Activated CD4-positive, CD25-positive, alpha-beta regulatory T cell treated with anti-CD3 and anti-CD28 coated beads, Interleukin-2, amount 50 U/mL, for 72 hours (primary cell): ENCODE results near the gene PLIN4.

Source experiments
- DNase-seq: peaks from one replicate; pipeline ENCODE4 v3.0.0; 2021

The PLIN4 gene

DNA sequence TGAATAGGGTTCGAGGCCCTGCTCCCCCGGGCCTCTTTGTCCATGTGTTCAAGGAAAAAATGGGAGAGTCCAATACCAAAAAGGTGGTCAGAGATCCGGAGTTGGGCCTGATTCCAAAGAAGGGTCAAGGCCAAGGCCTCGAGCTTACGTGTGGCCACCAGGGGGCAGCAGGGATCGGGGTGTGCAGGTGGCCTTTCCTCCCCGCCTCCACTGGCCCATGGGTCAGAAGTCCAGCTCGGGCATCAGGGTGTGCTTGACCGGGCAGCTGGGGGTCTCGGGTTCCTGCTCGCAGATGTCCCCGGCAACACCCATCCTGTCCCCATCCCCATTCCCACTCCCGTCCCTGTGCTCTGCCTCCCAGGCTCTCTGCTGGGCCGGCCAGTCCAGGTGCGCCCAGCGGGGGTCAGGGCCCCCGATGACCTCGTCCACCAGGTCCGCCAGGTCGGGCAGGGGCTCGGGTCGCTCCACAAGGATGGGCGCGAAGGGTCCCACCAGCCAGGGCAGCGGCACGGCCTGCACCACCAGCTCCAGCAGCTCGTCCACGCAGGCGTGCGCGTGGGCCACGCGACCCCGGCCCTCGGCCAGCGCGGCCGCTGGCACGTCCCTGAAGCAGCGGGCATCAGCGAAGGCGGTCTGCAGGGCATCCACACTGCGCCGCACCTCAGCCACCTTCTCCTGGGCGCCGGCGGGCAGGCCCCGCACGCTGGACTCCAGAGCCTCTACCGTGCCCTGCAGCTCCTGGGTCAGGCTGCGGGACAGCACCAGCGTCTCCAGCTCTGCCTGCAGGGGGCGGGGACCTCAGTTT is 5.2 kb upstream of the PLIN4 start:
- peak; percentile 59 for DNase-seq

DNA sequence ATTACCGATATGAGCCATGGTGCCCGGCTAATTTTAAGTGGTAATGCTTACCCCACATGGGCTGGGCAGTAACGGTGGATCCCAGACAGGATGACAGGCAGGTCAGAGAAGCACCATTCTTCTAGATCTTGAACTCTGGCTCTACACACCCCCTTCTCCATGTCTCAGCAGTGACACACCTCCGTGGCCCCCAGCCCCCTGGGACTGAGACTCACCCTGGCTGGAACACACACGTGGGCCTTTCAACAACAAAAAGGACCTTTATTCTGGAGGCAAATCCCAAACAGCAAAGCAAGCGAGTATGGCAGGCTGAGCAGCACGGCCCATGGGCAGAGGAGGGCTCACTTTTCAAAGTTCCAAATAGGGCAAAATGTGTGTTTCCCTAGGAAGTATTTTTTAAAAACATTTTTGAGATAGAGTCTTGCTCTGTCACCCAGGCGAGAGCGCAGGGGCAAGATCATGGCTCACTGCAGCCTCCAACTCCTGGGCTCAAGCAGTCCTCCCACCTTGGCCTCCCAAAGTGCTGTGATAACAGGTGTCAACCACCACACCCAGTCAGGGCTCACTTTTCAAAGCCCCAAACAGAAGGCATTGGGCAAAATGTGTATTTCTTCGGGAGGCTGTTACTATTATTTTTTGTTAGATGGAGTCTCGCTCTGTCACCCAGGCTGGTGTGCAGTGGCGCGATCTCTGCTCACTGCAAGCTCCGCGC is 4.2 kb upstream of the PLIN4 start:
- DNase-seq: no peak

GRCh38 chr19:4521888-4522242 is 3.6 kb upstream of the PLIN4 start:
- no peak for DNase-seq

GRCh38 chr19:4521170-4521887 is 3.0 kb upstream of the PLIN4 start:
- DNase-seq: no peak

GRCh38 chr19:4519521-4520277 is 1.4 kb upstream of the PLIN4 start:
- DNase-seq: no peak

GRCh38 chr19:4519172-4519496 is 848 bp upstream of the PLIN4 start:
- DNase-seq: no peak

DNA sequence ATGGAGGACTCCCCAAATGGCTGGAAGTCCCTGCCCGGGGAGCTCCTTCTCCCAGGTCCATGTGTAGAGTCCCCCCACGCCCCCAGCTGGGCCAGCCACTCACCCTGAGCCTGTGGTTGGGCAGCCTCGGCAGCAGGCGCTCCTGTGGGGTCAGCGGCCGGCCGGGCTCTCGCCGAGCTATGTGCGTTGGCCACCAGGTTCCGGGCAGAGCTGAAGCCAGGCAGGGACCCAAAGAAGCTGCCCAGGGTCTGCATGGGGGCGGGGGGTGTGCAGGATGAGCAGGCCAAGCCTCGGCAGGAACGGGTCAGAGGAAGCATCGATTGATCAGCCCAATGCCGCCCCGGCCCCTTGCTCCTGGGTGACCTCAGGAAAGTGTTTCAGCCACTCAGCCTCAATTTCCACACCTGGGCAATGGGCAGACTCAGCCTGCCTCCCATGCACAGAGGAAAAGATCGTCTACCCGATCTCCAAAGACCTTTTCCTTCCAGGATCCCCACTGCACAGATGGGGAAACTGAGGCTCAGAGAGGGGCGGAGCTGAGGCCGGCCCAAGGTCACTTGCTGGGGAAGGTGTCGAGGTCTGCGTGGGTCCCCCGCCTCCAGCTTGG is 732 bp downstream of the PLIN4 start:
- DNase-seq: no peak

GRCh38 chr19:4516939-4517300 is 1.4 kb downstream of the PLIN4 start:
- no peak for DNase-seq

DNA sequence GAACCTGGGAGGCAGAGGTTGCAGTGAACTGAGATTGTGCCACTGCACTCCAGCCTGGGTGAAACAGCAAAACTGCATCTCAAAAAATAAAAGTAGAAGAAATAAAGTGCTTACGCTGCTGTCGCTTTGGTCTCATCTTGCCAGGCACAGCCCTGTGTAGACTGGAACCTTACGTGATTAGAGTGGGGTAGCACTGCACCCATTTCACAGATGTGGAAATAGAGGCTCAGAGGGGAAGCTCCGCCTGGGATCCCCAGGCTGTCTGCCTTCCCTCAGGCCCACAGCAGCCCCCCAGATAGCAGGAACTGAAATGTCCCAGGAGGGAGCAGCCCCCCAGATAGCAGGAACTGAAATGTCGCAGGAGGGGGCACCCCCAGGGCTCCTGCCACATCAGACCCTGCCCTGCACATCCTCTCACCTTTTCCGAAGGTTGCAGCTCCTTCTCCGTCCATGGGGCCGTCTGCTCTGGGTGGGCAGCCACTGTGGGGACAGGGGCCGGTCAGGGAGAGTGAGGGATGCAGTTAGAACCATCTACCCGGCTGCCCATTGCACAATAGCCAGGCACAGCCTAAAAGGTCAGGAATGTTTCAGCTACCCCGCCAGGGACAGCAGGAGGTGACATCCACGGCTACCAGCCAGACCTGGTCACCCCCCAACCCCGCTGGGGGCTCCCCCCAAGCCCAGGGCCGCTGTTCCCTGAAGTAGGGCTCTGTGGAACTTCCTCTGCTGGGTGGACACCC is 1.9 kb downstream of the PLIN4 start:
- DNase-seq: no peak

DNA sequence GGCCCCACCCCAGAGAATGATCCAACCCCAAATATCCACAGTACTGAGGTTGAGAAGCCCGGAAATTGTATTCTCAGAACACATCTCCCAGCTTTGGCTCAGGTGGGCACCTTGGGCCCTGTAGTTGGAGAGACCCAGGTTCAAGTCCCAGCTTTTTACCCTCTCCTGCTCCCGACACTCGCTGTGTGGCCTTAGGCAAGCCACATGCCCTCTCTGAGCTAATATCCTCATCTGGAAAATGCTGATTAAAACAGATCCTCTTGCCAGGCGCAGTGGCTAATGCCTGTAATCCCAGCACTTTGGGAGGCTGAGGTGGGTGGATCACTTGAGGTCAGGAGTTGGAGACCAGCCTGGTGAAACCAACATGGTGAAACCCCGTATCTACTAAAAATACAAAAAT is 2.6 kb downstream of the PLIN4 start:
- DNase-seq: no peak

DNA sequence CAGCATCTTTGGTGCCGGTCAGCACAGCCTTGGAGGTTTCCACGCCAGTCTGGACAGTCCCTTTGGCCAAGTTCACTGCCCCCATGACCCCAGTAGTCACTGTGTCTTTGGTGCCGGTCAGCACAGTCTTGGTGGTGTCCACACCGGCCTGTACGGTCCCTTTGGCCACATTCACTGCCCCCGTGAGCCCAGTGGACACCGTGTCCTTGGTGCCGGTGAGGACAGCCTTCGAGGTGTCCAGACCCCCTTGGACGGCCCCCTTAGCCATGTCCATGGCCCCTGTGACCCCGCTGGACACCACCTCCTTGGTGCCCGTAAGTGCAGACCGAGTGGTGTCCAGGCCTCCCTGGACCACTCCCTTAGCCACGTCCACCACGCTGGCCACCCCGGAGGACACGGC is 5.0 kb downstream of the PLIN4 start:
- no peak for DNase-seq

DNA sequence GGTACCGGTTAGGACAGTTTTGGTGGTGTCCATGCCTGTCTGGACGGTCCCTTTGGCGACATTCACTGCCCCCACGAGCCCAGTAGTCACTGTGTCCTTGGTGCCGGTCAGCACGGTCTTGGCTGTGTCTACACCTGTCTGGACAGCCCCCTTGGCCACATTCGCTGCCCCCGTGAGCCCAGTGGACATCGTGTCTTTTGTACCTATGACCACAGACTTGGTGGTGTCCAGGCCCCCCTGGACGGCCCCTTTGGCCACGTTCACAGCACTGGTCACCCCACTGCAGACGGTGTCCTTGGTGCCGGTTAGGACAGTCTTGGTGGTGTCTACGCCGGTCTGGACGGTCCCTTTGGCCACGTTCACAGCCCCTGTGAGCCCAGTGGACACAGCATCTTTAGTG is 6.2 kb downstream of the PLIN4 start:
- no peak for DNase-seq

GRCh38 chr19:4511300-4512054 is 6.8 kb downstream of the PLIN4 start:
- no peak for DNase-seq

- no peak for DNase-seq
Observed at GRCh38 chr19:4510435-4511255, 7.6 kb downstream of the PLIN4 start.

DNA sequence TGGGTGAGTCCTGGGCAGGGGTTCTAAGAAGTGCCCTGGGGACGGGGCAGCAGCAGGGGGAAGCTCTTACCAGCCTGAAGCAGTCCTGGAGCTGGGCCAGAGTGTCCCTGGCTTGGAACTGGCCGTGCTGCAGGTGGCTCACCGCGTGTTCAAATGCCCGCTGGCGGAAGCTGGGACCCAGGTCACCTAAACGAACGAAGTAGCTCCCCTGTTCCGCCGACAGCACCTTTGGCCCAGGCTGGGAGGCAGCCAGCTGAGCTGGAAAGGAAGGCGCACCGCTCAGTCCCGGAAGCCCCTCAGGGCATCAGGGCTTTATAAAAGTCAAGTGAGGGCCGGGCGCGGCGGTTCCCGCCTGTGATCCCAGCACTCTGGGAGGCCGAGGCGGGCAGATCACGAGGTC is 9.6 kb downstream of the PLIN4 start:
- no peak for DNase-seq

DNA sequence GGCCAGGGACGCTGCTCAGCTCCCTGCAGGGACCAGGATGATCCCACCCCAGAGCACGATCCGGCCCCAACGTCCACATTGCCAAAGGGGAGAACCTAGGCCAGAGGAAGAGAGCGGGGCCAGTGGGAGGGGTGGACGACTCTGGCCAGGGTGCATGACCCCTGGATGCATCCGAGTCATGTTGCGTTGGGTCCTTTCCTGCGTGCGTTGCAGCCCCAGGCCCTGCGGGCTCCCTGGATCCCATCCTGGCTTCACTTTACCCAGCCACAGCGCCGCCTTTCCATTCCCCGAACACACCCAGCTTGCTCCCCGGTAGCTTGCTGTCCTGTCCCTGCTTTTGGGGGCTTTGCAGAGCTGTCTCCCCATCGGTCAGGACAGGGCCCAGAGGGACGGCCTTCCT is 10.5 kb downstream of the PLIN4 start:
- no peak for DNase-seq

DNA sequence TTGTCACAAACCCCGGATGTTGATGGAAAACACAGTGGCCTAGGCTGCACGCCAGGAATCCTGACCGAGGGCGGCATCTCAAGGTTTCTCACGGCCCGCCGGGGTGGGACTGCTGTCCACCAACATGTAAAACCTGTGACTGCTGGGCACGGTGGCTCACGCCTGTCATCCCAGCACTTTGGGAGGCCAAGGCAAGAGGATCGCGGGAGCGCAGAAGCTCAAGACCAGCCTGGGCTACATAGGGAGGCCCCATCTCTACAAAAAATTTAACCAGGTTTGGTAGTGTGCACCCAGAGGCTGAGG is 11.2 kb downstream of the PLIN4 start:
- DNase-seq: no peak

- DNase-seq: no peak
Observed at GRCh38 chr19:4506449-4507149, 11.7 kb downstream of the PLIN4 start.

GRCh38 chr19:4505570-4506448 is 12.5 kb downstream of the PLIN4 start:
- DNase-seq: no peak
